GM12801 (cell line): ENCODE measurements around the gene SCRN3.

ENCODE experiments used
- TF ChIP-seq, protein P1 (sequence below): IDR thresholded peaks from one replicate; pipeline ENCODE4 v1.5.1; 2011; ENCODE audit warnings: control low read depth; ENCODE audit not compliant: insufficient read length; ENCODE audit errors: extremely low read depth

SCRN3 gene

DNA sequence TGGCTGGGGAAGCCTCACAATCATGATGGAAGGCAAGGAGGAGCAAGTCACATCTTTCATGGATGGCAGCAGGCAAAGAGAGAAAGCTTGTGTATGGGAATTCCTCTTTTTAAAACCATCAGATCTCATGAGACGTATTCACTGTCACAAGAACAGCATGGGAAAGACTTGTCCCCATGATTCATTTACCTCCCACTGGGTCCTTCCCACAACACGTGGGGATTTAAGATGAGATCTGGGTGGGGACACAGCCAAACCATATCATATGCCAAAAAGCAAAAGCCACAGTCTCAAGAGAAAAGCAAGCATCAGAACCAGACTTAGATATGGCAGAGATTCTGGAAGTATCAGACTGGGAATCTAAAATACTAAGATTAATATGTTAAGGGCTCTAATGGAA lies 30.0 kb upstream of the SCRN3 start:
- TF ChIP-seq, protein P1, sequence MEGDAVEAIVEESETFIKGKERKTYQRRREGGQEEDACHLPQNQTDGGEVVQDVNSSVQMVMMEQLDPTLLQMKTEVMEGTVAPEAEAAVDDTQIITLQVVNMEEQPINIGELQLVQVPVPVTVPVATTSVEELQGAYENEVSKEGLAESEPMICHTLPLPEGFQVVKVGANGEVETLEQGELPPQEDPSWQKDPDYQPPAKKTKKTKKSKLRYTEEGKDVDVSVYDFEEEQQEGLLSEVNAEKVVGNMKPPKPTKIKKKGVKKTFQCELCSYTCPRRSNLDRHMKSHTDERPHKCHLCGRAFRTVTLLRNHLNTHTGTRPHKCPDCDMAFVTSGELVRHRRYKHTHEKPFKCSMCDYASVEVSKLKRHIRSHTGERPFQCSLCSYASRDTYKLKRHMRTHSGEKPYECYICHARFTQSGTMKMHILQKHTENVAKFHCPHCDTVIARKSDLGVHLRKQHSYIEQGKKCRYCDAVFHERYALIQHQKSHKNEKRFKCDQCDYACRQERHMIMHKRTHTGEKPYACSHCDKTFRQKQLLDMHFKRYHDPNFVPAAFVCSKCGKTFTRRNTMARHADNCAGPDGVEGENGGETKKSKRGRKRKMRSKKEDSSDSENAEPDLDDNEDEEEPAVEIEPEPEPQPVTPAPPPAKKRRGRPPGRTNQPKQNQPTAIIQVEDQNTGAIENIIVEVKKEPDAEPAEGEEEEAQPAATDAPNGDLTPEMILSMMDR, result no peak

DNA sequence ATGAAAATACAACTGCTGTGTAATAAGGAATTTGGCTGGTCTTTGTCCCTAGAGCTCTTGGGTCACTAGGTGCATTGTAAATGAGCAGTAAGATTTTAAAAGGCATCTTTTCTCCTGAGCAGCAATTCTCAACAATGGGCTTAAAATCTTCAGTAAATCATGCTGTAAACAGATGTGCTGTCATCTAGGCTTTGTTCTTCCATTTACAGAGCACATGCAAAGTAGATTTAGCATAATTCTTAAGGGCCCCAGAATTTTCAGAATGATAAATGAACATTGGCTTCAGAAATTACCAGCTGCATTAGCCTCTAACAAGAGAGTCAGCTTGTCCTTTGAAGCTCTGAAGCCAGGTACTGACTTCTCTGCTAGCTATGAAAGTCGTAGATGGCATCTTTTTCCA lies 26.8 kb upstream of the SCRN3 start:
- TF ChIP-seq, protein P1, result no peak

DNA sequence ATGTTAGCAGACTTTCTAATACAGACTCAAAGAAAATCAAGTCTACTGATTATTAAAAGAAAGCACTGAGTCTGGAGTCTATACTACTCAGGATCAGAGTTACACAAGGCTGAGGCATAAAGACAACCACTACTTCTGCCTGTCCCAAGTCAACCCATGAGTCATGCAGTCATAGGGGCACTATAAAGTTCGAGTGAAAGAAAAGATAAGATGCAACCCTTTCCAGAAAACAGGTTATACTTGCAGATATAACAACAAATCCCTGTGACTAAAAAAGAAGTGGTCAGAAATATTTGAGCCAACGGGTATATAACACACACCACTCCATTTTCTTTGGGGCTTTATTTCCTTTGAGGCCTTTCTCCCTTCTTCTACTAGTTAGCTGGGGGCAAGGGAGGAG lies 18.6 kb upstream of the SCRN3 start:
- TF ChIP-seq, protein P1, result no peak

DNA sequence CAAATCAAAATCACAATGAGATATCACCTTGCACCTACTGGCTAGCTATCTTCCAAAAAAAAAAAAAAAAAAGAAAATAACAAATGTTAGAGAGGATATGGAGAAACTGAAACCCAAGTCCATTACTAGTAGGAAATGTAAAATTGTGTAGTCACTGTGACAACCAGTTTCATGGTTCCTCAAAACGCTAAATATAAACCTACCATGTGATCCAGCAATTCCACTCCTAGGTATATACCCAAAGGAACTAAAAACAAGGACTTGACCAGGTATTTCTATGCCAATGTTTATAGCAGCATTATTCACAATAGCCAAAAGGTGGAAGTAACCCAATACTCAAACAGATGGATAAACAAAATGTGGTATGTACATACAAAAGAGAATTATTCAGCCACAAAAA lies 11.7 kb upstream of the SCRN3 start:
- TF ChIP-seq, protein P1, result no peak

DNA sequence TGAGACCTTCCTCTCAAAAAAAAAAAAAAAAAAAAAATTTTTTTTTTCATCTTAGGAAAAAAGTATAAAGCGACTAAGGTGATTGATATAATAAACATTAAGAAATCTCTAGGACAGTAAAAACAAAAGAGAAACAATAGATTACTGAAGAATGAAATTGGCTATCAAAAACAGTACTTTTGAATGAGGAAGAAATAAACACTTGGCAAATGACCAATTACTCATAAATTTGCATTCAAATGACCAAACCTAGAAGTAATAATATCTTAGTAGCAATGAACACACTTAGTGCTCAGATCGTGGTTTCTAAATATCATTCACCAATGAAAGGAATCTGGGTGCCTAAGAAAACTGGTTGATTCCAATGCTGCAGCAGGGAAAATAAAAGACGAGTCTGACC lies 10.3 kb upstream of the SCRN3 start:
- TF ChIP-seq, protein P1, result no peak

DNA sequence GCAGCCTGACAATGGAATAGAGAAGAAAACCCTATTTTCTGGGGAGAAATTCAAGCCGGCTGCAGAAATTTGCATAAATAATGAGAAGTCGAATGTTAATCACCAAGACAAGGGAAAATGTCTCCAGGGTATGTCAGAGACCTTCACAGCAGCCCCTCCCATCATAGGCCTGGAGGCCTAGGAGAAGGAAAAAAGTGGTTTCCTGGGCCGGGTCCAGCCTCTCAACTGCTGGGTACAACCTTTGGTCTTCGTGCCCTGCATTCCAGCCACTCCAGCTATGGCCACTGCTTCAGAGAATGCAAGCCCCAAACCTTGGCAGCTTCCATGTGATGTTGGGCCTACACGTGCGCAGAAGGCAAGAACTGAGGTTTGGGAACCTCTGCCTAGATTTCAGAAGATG lies 6.0 kb upstream of the SCRN3 start:
- TF ChIP-seq, protein P1, result no peak

DNA sequence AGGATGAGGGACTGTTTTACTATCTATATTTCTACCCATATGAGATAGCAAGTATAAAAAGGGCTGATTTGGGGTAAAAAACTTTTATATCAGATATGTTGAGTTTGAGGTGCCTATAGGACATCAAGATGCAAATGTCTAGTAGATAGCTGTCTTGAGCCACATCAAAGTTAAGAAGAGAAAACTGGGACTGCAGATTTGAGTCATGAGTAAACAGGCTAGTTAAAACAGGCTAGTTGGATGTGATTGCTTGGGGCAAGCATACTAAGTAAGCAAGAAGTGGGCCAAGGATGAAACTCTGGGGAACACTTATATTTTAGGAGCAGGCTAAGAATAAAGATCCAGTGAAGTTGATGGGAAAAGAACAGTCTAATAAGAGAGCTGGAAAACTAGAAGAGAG lies 2.8 kb upstream of the SCRN3 start:
- TF ChIP-seq, protein P1, result no peak
